Endothelial cell of umbilical vein (primary cell): Measurements from ENCODE around the gene KHNYN. TPM values are rescaled to one million over a fixed set of nuclear protein-coding genes. Genes with fewer than 3 reads are reported as not detected.
A peak's percentile ranks its signal among the peaks of the same experiment; 100 is the strongest.

Experiments
- BruUV-seq: library from RNA; stranded (reverse); fragments of 400-500 nt; replicated peaks from 2 replicates; lab custom pipeline; 2021; lab: Mats Ljungman, UMichigan
- CTCF ChIA-PET: fragments of 300-600, 350-600 bp; sonication (Branson Sonifier 250); formaldehyde crosslinking; loops from one replicate; lab custom pipeline; 2021; ENCODE audit warnings: antibody characterized with exemption, inconsistent platforms; lab: Charles Lee
- POLR2A ChIA-PET: fragments of 300-600, 350-600 bp; sonication (Branson Sonifier 250); formaldehyde crosslinking; loops from one replicate; lab custom pipeline; 2021; ENCODE audit warnings: antibody characterized with exemption, inconsistent platforms; lab: Charles Lee
- DNase-seq: peaks from one replicate; pipeline ENCODE4 v3.0.0-alpha.2; 2011; ENCODE audit warnings: low read depth, low spot score
- FAIRE-seq: peaks from 2 replicates; lab custom pipeline; 2011; peaks lifted over from hg19 to GRCh38; lab: Jason Lieb, UNC
- H2AFZ ChIP-seq: 2 replicates; pipeline ENCODE4 v1.6.0; 2012; ENCODE audit warnings: low read depth, low read length, control low read depth, inconsistent platforms
- H3K27ac ChIP-seq: 2 replicates; pipeline ENCODE4 v1.5.1; 2011; ENCODE audit warnings: low read depth, mild to moderate bottlenecking, control low read depth, low read length, moderate library complexity; ENCODE audit not compliant: insufficient read depth
- H3K27me3 ChIP-seq, 2 experiments: 2 replicates each; pipeline versions ENCODE4 v1.6.0 to v1.6.1; 2011; ENCODE audit warnings: low read length in 2 of 2, mixed read lengths in 1 of 2; ENCODE audit not compliant: control insufficient read depth in 2 of 2, insufficient read depth in 2 of 2
- H3K36me3 ChIP-seq, 2 experiments: 2 replicates in 1 of 2; 3 replicates in 1 of 2; pipeline ENCODE4 v1.5.1; 2011; ENCODE audit warnings: low read length in 2 of 2, mild to moderate bottlenecking in 1 of 2, moderate library complexity in 1 of 2; ENCODE audit not compliant: control insufficient read depth in 2 of 2, insufficient read depth in 2 of 2; ENCODE audit errors: extremely low read depth in 1 of 2
- H3K4me1 ChIP-seq: 3 replicates; pipeline ENCODE4 v1.5.1; 2011; ENCODE audit warnings: mild to moderate bottlenecking, low read length; ENCODE audit not compliant: control insufficient read depth, insufficient read depth; ENCODE audit errors: extremely low read depth
- H3K4me2 ChIP-seq: 2 replicates; pipeline ENCODE4 v1.6.1; 2011; ENCODE audit warnings: low read length, control low read depth, mixed read lengths; ENCODE audit not compliant: insufficient read depth
- H3K4me3 ChIP-seq, 3 experiments: fragments of 200-600 bp in 1 of 3; sonication (generic), shearing (Covaris generic) in 1 of 3; replicated peaks in 1 of 3; 2 replicates each; pipeline ENCODE4 v1.5.1; 2011 to 2016; ENCODE audit warnings: control low read depth in 3 of 3, low read length in 3 of 3, mild to moderate bottlenecking in 2 of 3, inconsistent platforms in 1 of 3, low read depth in 1 of 3, moderate library complexity in 1 of 3; ENCODE audit not compliant: insufficient read depth in 1 of 3
- H3K79me2 ChIP-seq: 2 replicates; pipeline ENCODE4 v1.6.0; 2012; ENCODE audit warnings: low read length, inconsistent platforms; ENCODE audit not compliant: control insufficient read depth, insufficient read depth
- H3K9ac ChIP-seq: replicated peaks from 2 replicates; pipeline ENCODE3; 2011; ENCODE audit warnings: low read length, control low read depth; ENCODE audit not compliant: insufficient read depth; ENCODE audit errors: extremely low read depth
- H3K9me1 ChIP-seq: replicated peaks from 3 replicates; pipeline ENCODE4 v1.6.0; 2011; ENCODE audit warnings: mild to moderate bottlenecking, low read length; ENCODE audit not compliant: control insufficient read depth, insufficient read depth; ENCODE audit errors: extremely low read depth
- H3K9me3 ChIP-seq: replicated peaks from 2 replicates; pipeline ENCODE4 v1.5.1; 2012; ENCODE audit warnings: low read length, inconsistent platforms; ENCODE audit not compliant: control insufficient read depth, insufficient read depth
- H4K20me1 ChIP-seq: replicated peaks from 2 replicates; pipeline ENCODE3; 2011; ENCODE audit warnings: mild to moderate bottlenecking, low read length; ENCODE audit not compliant: control insufficient read depth, insufficient read depth; ENCODE audit errors: extremely low read depth
- EZH2 ChIP-seq: IDR thresholded peaks from 2 replicates; pipeline ENCODE4 v1.6.1; 2012; ENCODE audit warnings: borderline replicate concordance, low read depth, mild to moderate bottlenecking, moderate library complexity, low read length, inconsistent platforms; ENCODE audit not compliant: severe bottlenecking
- FOS ChIP-seq: IDR thresholded peaks from 2 replicates; pipeline ENCODE4 v1.6.1; 2011; ENCODE audit warnings: mild to moderate bottlenecking, low read length, moderate library complexity, borderline replicate concordance; ENCODE audit not compliant: insufficient read depth
- GATA2 ChIP-seq: IDR thresholded peaks from 2 replicates; pipeline ENCODE4 v1.7.0; 2011; ENCODE audit warnings: low read depth, mild to moderate bottlenecking, moderate library complexity, mixed read lengths, low read length; ENCODE audit not compliant: insufficient read length, insufficient read depth
- JUN ChIP-seq: IDR thresholded peaks from 2 replicates; pipeline ENCODE4 v1.6.1; 2011; ENCODE audit warnings: borderline replicate concordance, low read depth; ENCODE audit not compliant: insufficient read length, insufficient read depth
- MYC ChIP-seq: IDR thresholded peaks from one replicate; pipeline ENCODE4 v1.6.1; 2011; ENCODE audit warnings: mild to moderate bottlenecking, low read depth, low read length
- POLR2A ChIP-seq: IDR thresholded peaks from 2 replicates; pipeline ENCODE4 v1.6.1; 2012; ENCODE audit warnings: low read depth, mild to moderate bottlenecking, control low read depth, low read length
- POLR2AphosphoS5 ChIP-seq: IDR thresholded peaks from 2 replicates; pipeline ENCODE4 v1.6.1; 2012; ENCODE audit warnings: low read depth, mild to moderate bottlenecking, control low read depth, low read length, moderate library complexity; ENCODE audit not compliant: insufficient read depth
- dilution Hi-C: fragments of 300-500 bp; cut with MboI; formaldehyde crosslinking; loops from one replicate; pipeline ENCODE4 v1.15.0; 2019; ENCODE audit warnings: low sequenced_read_pairs; ENCODE audit not compliant: extremely low pct_ligation_motif_present
- intact Hi-C: fragments of 100-400 bp; cut with micrococcal nuclease; formaldehyde crosslinking; loops from one replicate; pipeline ENCODE4 v1.10.0; 2022
- polyA plus RNA-seq, 4 experiments: library from polyadenylated mRNA; depleted of rRNA in 3 of 4; stranded (reverse) in 3 of 4; unstranded in 1 of 4; fragments of >200 nt; gene quantifications; 2 replicates each; pipeline versions ENCODE4 v1.2.1 to v1.2.3, GENCODE V29; 2011 to 2012; ENCODE audit warnings: missing spikeins in 1 of 4
- total RNA-seq: library from RNA; stranded (reverse); gene quantifications from 2 replicates; pipeline ENCODE4 v1.2.3, GENCODE V29; 2021
- TF ChIP-seq, protein P1 (sequence below): IDR thresholded peaks from 2 replicates; pipeline ENCODE4 v1.6.1; 2011; ENCODE audit not compliant: insufficient read depth, insufficient read length
- TF ChIP-seq, protein P2 (sequence below), 2 donors: IDR thresholded peaks; 1 replicate in 1 of 2; 2 replicates in 1 of 2; pipeline ENCODE4 v1.5.1; 2011; ENCODE audit warnings: low read length in 2 of 2, mild to moderate bottlenecking in 2 of 2, moderate library complexity in 2 of 2, control low read depth in 1 of 2, inconsistent platforms in 1 of 2, low read depth in 1 of 2; ENCODE audit not compliant: insufficient read depth in 1 of 2; ENCODE audit errors: extremely low read depth in 1 of 2

The KHNYN gene
- total and polyA plus RNA-seq, 2 donors (not counting 3 experiments of a cell fraction or from before 2014, with no cell fraction given): 25.4 to 63.3 TPM

DNA sequence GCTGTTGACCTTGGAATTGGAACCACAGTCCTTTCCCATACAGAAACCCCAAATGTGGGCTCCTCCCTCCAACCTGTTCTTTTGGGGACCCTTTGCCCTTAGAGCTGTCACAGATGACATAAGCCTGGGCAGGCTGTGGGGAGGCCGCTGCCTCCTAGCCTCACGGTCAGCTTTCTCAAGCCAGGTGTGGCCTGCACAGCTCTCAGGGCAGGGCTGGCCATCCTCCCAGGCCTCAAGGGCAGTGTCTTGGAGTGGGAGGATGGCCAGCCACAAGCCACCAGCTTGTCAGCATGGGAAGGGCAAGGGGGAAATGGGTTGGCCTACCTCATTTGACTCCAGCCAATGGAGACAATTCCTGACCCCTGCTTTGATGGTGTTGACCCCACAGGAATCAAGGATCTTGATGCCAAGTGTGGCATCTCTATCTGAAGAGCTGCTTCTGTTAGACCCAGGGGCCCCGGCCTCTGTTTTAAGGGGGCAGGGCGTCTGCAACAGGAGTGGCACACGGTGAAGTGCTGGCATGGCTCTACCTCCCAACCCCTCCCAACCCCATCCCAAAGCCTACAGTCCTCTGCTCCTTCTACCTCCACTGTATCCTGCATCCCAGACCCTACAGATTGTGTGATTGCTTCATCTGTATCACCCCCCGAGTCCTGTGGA lies 11.8 kb upstream of the KHNYN start:
- CTCF ChIA-PET: interaction anchor here (1.3 to 3.9 kb wide), 7 partner anchors 12 to 85 kb away, joined by 3 to 50 read pairs (median 7); partner anchors contain the start of gene NYNRIN

More for the DNA sequence above, 11.8 kb upstream of the KHNYN start:
- DNase-seq: no peak
- no peak overlapping the region for H3K4me2 ChIP-seq
- H3K4me3 ChIP-seq: no peak overlapping the region
- TF ChIP-seq MYC (no peak), FOS (no peak), POLR2A (no peak), EZH2 (no peak), GATA2 (no peak), POLR2AphosphoS5 (no peak), JUN (no peak)
- TF ChIP-seq, protein P1, sequence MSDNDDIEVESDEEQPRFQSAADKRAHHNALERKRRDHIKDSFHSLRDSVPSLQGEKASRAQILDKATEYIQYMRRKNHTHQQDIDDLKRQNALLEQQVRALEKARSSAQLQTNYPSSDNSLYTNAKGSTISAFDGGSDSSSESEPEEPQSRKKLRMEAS: no peak
- TF ChIP-seq, protein P2, sequence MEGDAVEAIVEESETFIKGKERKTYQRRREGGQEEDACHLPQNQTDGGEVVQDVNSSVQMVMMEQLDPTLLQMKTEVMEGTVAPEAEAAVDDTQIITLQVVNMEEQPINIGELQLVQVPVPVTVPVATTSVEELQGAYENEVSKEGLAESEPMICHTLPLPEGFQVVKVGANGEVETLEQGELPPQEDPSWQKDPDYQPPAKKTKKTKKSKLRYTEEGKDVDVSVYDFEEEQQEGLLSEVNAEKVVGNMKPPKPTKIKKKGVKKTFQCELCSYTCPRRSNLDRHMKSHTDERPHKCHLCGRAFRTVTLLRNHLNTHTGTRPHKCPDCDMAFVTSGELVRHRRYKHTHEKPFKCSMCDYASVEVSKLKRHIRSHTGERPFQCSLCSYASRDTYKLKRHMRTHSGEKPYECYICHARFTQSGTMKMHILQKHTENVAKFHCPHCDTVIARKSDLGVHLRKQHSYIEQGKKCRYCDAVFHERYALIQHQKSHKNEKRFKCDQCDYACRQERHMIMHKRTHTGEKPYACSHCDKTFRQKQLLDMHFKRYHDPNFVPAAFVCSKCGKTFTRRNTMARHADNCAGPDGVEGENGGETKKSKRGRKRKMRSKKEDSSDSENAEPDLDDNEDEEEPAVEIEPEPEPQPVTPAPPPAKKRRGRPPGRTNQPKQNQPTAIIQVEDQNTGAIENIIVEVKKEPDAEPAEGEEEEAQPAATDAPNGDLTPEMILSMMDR (IDR thresholded peaks at IDR 0.05; ENCODE audit: extremely low read depth in 1 of 2, insufficient read depth in 1 of 2, low read depth in 1 of 2, low read length in 2 of 2): no peak
- BruUV-seq: no TSS peak
- dilution Hi-C loops (no loop called here), intact Hi-C loops (no loop called here)
- peak overlapping the region; percentile 1 for H3K27ac ChIP-seq
- POLR2A ChIA-PET: interaction anchor here (1.0 to 1.8 kb wide), 4 partner anchors 12 to 52 kb away, joined by 3 to 5 read pairs (median 4); partner anchors contain the start of genes KHNYN and NYNRIN
- no peaks in the 10 kb centered on the region for H3K27me3 ChIP-seq
- H4K20me1 ChIP-seq: no peaks in the 10 kb centered on the region
- no peaks in the 10 kb centered on the region for H3K9me1 ChIP-seq
- peaks cover 17% of the 10 kb centered on the region for H3K4me1 ChIP-seq
- H3K79me2 ChIP-seq: no peaks in the 10 kb centered on the region
- peaks cover 4 to 28% of the 10 kb centered on the region in 2 experiments for H3K36me3 ChIP-seq
- no peak for FAIRE-seq
- no peak overlapping the region for H2AFZ ChIP-seq
- H3K9ac ChIP-seq: no peak overlapping the region
- no peaks in the 10 kb centered on the region for H3K9me3 ChIP-seq
